ELR (cell line): Measurements from ENCODE around the gene TPRG1L.

ENCODE experiments used
- DNase-seq: peaks from one replicate; pipeline ENCODE4 v3.0.0-alpha.2; 2015; ENCODE audit warnings: low read depth

Gene TPRG1L

DNA sequence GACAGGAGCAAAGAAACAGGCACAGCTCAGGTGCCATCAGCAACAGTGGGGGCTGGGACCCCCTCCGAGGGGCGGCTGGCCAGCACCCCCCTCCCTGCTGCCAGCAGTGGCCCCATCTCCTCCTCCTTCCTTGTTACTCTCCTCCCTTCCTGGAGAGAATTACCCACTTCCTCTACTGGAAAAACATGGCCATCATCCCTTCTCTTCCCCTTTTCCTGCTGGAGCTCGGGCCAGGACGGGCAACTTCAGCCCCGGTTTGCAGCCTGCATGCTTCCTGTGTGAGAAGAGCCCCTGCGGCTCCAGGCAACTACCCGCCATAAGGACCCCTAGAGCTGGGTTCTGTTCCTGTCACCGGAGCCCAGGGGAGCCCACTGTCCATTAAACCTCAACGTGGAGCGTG lies 31.1 kb upstream of the TPRG1L start:
- no peak for DNase-seq

DNA sequence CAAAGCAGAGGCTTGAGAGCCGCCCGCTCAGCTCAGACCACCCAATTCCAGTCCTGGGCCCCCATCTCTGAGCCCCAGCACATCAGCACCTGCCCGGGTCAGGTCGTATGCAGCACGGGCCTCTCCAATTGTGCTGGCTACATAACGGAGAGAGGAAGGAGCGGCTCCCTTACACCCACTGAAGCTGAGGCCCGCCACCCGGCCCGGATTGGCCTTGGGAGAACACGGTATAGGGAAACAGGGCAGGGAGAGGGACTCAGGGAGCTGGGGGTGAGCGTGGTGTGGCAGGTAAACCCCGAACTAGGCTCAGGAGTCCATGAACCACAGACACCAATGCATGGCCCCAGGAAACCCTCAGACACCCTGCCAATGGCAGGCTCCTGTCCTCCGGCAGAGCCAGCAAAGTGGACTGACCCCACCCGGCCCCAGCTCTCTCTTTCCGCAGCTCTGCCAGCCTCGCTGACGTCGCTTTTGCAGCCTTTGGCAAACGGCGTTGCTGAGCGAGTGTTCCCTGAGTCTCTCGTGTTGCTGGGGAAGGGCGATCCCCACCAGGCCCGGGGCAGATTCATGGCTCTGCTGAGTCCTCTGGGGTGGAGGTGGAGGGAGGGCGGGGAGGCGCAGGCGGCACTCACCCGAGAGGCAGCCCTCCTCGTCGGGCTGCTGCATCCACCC lies 30.0 kb upstream of the TPRG1L start:
- no peak for DNase-seq

DNA sequence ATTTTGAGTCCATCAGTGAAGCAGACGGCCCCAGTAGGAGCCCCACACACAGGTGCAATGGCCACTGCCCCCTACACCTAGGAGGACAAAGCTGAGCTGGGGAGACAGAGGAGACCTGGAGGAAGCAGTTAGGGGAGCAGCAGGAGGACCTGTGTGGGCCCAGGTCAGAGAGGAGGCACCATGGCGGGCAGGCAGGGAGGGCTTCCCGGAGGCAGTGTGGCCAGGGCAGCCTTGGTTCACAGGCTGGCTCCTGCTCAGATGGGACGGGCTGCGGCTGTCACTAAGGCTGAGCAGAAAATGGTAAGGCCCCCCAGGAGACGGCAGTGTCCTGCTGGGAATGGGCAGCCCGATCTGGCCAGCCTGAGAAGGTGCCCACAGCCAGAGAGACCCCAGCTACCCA lies 28.9 kb upstream of the TPRG1L start:
- DNase-seq, result no peak

- no peak for DNase-seq
Measured at GRCh38 chr1:3596663-3597598, 27.9 kb upstream of the TPRG1L start.

DNA sequence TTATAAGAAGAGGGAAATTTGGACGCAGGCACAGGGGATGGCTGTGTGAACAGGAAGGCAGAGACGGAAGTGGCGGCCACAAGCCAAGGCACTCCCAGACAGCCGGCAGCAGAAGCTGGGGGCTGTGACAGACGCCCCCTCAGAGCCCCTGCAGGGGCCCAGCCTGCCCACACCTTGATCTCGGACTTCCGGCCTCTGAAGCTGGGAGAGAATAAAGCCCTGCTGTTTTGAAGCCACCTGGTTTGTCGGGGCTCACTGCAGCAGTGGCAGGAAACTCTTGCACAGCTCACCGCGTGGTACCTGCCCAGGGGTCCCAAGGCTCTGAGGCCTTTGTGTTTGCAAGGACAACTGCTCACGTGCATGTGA lies 27.2 kb upstream of the TPRG1L start:
- no peak for DNase-seq

- no peak for DNase-seq
Measured at GRCh38 chr1:3598051-3598491, 26.7 kb upstream of the TPRG1L start.

DNA sequence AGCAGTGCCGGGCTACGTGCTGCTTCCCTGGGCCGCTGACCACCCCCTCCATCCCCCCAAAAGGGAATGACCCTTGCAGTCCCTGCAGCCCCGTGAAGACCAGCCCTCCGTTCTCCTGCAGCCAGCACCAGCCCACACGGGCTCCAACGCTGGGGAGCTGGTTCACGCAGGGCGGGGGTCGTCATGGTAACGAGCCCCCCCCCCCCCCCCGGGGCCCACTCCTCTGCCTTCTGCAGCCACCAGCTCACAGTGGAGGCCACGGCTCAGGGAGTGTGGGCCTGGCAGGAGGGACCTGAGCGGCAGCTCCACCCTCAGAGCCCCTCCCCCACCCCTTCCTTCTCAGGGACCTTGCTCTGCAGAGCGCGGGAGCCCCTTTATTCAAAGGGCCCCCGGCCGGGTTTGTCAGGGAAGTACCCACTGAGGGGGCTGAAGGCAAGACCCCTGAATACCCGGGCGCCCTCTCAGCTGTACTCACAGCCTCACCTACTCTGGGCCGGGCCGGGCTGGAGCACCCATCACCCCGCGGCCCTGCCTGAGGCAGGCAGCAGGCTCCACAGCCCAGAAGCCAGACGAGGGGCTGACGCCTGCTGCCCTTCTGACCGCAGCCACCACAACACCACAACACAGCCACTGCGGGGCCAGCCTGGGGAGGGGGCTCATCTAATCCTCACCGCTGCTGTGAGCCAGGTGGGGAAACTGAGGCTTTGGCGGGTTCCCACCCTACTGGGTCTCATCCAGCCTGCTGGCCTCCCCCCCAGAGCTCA lies 26.1 kb upstream of the TPRG1L start:
- DNase-seq, result no peak

- DNase-seq, result no peak
Measured at GRCh38 chr1:3599286-3599811, 25.5 kb upstream of the TPRG1L start.

GRCh38 chr1:3599816-3600215 lies 25.0 kb upstream of the TPRG1L start:
- no peak for DNase-seq

DNA sequence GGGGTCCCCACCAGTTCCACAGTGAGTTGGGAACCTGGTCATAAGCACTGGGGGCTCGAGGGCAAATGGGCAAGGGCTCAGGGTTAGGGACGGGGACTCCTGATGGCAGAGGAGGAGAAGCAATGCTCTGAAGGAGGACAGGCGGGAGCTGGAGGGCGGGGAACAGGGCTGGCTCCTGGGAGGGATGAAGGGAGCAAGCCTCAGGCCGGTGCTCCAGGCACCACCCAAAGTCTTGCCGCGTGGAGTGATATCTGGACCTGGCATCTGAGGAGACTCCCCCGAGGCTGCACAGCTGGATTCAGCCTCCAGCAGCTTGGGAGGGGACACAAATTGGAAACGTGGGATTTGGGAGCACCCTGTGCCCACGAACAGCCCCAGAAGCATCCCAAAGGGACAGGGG lies 24.5 kb upstream of the TPRG1L start:
- no peak for DNase-seq

DNA sequence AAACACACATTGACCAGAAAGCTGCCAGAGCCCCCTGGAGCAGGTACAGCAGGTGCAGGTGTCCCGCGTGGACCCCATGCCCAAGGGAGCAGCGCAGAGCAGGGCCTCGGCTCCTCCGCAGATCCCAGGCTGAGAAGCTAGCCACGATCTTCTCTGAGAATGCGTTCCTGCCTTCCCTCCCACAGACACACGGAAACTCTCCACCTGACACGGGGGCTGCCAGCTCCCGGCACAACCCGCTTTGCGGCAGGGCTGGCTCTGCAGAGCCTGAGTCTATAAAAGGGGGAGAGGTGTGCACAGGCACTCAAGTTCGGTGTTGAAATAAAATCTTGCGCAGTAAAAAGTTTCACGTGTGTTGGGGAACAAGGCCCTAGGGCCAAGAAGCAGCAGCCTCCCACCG lies 23.1 kb upstream of the TPRG1L start:
- no peak for DNase-seq

DNA sequence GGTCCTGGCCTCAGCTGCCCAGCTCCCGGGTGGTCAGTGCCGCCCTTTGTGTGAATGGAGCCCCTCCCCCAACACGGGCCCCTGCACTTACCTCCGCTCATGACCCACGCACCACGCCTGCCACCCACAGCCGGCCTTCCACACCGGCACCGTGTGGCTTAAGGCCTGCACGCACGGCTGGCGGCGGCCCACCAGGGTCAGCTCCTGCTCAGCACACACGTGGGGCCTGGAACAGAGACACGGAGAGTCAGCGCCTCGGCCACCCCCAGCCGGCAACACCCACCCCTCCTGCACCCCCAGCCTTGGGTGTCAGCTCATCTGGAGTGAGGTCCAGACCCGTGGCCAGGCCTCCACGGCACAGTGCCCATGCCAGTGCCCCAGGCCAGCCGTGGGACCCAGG lies 22.4 kb upstream of the TPRG1L start:
- DNase-seq, result no peak

- no peak for DNase-seq
Measured at GRCh38 chr1:3603156-3603555, 21.7 kb upstream of the TPRG1L start.

- no peak for DNase-seq
Measured at GRCh38 chr1:3603571-3604467, 21.0 kb upstream of the TPRG1L start.

DNA sequence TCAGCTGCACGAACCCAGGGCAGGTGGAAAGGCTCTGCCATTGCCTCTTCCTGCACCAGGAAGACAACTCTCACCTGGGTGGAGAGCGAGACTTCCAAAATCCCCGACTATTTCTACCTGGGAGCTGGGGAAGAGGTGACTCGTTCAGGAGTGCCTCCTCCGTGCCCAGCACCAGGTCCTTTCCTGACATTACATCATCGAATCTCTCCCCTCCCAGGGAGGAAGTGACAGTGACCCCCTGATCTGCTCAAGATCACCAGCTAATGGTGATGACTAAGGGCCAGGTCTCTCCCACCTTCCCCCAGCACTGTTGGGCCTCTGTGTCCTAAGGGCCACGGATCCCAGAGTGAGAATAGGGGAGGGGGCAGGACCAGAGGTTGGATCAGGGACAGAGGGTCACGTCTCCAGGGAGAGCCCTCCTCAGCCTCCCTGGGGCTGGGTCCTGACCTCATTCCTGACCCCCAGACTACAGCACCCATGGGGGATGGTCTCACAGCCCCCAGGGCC lies 20.3 kb upstream of the TPRG1L start:
- DNase-seq, result no peak

- DNase-seq, result no peak
Measured at GRCh38 chr1:3604997-3605823, 19.6 kb upstream of the TPRG1L start.

GRCh38 chr1:3606779-3607702 lies 17.8 kb upstream of the TPRG1L start:
- no peak for DNase-seq

- DNase-seq, result no peak
Measured at GRCh38 chr1:3607703-3608065, 17.1 kb upstream of the TPRG1L start.

GRCh38 chr1:3608154-3608553 lies 16.7 kb upstream of the TPRG1L start:
- no peak for DNase-seq
